HepG2 (cell line): Measurements from ENCODE around the gene SUPT4H1. TPM values are rescaled to one million over a fixed set of nuclear protein-coding genes. Genes with fewer than 3 reads are reported as not detected.

Experiments
- AGO2 ChIP-seq: fragments of 200-400 bp; formaldehyde crosslinking; optimal IDR thresholded peaks from 2 replicates; pipeline ENCODE3; 2017; ENCODE audit warnings: mild to moderate bottlenecking, low read depth, low read length, moderate library complexity
- ISL2 ChIP-seq: sonication (generic); formaldehyde crosslinking; IDR thresholded peaks from 2 replicates; pipeline ENCODE4 v1.5.0; 2020; ENCODE audit warnings: missing genetic modification reagents
- KDM6A ChIP-seq: IDR thresholded peaks from 2 replicates; pipeline ENCODE4 v1.6.1; 2016; ENCODE audit warnings: low read depth
- PAF1 ChIP-seq: IDR thresholded peaks from 2 replicates; pipeline ENCODE4 v1.6.1; 2016; ENCODE audit warnings: missing genetic modification reagents, missing compliant biosample characterization
- PCBP1 ChIP-seq: fragments of 200-400 bp; formaldehyde crosslinking; IDR thresholded peaks from 2 replicates; pipeline ENCODE4 v1.6.1; 2017; ENCODE audit warnings: mild to moderate bottlenecking, low read depth, low read length, borderline replicate concordance
- REXO4 ChIP-seq: sonication (generic); formaldehyde crosslinking; IDR thresholded peaks from 2 replicates; pipeline ENCODE4 v1.8.0; 2022; ENCODE audit warnings: missing genetic modification reagents, mild to moderate bottlenecking, borderline replicate concordance
- SRY ChIP-seq: sonication (generic); formaldehyde crosslinking; IDR thresholded peaks from 2 replicates; pipeline ENCODE4 v1.8.0; 2022; ENCODE audit warnings: mild to moderate bottlenecking, missing genetic modification reagents
- ZNF337 ChIP-seq: sonication (generic); formaldehyde crosslinking; IDR thresholded peaks from 2 replicates; pipeline ENCODE4 v1.5.1; 2020; ENCODE audit warnings: missing genetic modification reagents, low read depth, mild to moderate bottlenecking, borderline replicate concordance
- ZSCAN22 ChIP-seq: sonication (generic); formaldehyde crosslinking; IDR thresholded peaks from 2 replicates; pipeline ENCODE4 v1.4.0; 2020; ENCODE audit warnings: mild to moderate bottlenecking, missing genetic modification reagents
- polyA plus RNA-seq, 8 experiments: library from polyadenylated mRNA; depleted of rRNA in 3 of 8; stranded (reverse) in 7 of 8; unstranded in 1 of 8; fragments of >200 nt; fragmentation: Illumina TruSeq in 4 of 8; extraction: Trizol in 4 of 8; gene quantifications; 2 replicates each; pipeline versions ENCODE4 v1.2.1 to v1.2.3, GENCODE V29; 2011 to 2016; ENCODE audit warnings: low read depth in 4 of 8, missing spikeins in 1 of 8, mixed read lengths in 1 of 8; ENCODE audit not compliant: insufficient read depth in 1 of 8
- total RNA-seq, 5 experiments: library from RNA; depleted of rRNA; stranded (reverse); fragments of >200 nt; fragmentation: Illumina TruSeq; extraction: Trizol; gene quantifications; 2 replicates each; pipeline ENCODE4 v1.2.3, GENCODE V29; 2016; ENCODE audit warnings: low read depth in 1 of 5
- TF ChIP-seq, protein P1 (sequence below): sonication (generic); formaldehyde crosslinking; IDR thresholded peaks from 2 replicates; pipeline ENCODE4 v1.5.0; 2020; ENCODE audit warnings: mild to moderate bottlenecking, missing genetic modification reagents
- TF ChIP-seq, protein P2 (sequence below): sonication (generic); formaldehyde crosslinking; IDR thresholded peaks from 2 replicates; pipeline ENCODE4 v1.4.0; 2020; ENCODE audit warnings: missing genetic modification reagents
- TF ChIP-seq, protein P3 (sequence below): sonication (generic); formaldehyde crosslinking; IDR thresholded peaks from 2 replicates; pipeline ENCODE4 v1.5.1; 2020; ENCODE audit warnings: missing genetic modification reagents, mild to moderate bottlenecking, borderline replicate concordance
- TF ChIP-seq, protein P4 (sequence below), 2 experiments: fragments of 450-650 bp in 1 of 2; sonication (generic) in 1 of 2; formaldehyde crosslinking in 1 of 2; IDR thresholded peaks; 2 replicates each; pipeline versions ENCODE4 v1.6.1 to v1.8.0; 2016 to 2022; ENCODE audit warnings: antibody characterized with exemption in 1 of 2, mild to moderate bottlenecking in 1 of 2, missing genetic modification reagents in 1 of 2

SUPT4H1 gene
- total and polyA plus RNA-seq, 2 of the 13 experiments (the other 11 are each of a cell fraction or from before 2014, with no cell fraction given): 155 to 244 TPM

DNA sequence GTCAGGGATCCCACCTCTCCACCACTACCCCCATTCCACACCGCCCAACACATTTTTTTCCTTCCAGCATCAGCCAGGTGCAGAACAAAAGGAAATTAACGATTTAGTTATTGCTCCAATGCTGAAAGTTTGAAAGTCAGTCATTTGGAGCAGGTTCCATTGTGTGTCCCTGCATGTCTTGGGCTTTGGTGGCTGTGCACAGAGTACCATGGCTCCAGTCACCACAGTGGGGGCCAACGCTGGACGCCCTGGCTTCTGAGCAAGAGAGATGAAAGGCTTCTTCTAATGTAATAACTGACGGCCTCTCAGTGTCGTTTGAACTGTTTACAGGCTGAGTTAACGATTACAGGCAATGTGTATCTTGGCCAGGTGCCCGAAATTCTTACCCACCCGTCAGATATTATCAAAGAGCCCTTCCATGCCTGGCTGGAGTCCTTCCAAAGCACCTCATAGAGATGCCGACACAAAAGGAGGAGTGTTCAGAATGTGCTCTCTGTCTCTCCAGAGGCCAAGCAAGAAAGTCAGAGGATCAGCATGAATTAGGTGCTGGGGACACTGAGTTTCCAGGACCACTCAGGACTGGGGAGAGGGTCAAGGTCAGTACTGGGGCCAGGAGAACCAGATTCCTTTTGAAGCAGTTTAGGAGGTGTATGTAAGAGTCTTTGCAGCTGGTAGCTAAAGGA is 39.4 kb upstream of the SUPT4H1 start (continued):
- TF ChIP-seq, protein P1, sequence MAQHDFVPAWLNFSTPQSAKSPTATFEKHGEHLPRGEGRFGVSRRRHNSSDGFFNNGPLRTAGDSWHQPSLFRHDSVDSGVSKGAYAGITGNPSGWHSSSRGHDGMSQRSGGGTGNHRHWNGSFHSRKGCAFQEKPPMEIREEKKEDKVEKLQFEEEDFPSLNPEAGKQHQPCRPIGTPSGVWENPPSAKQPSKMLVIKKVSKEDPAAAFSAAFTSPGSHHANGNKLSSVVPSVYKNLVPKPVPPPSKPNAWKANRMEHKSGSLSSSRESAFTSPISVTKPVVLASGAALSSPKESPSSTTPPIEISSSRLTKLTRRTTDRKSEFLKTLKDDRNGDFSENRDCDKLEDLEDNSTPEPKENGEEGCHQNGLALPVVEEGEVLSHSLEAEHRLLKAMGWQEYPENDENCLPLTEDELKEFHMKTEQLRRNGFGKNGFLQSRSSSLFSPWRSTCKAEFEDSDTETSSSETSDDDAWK: no peak
- TF ChIP-seq PAF1 (0 out of 2 replicates have a peak, but pooled peaks have one; percentile 72), REXO4 (CRISPR knock-in tag) (no peak), AGO2 (no peak), ZNF337 (CRISPR knock-in tag) (peak; percentile 77), ISL2 (CRISPR knock-in tag) (peak; percentile 100), SRY (CRISPR knock-in tag) (peak; percentile 95; the same call in 1 of the 2 replicates), PCBP1 (no peak), ZSCAN22 (CRISPR knock-in tag) (peak; percentile 76; the same call in 1 of the 2 replicates), KDM6A (CRISPR knock-in tag) (peak; percentile 98)
- TF ChIP-seq, protein P2, sequence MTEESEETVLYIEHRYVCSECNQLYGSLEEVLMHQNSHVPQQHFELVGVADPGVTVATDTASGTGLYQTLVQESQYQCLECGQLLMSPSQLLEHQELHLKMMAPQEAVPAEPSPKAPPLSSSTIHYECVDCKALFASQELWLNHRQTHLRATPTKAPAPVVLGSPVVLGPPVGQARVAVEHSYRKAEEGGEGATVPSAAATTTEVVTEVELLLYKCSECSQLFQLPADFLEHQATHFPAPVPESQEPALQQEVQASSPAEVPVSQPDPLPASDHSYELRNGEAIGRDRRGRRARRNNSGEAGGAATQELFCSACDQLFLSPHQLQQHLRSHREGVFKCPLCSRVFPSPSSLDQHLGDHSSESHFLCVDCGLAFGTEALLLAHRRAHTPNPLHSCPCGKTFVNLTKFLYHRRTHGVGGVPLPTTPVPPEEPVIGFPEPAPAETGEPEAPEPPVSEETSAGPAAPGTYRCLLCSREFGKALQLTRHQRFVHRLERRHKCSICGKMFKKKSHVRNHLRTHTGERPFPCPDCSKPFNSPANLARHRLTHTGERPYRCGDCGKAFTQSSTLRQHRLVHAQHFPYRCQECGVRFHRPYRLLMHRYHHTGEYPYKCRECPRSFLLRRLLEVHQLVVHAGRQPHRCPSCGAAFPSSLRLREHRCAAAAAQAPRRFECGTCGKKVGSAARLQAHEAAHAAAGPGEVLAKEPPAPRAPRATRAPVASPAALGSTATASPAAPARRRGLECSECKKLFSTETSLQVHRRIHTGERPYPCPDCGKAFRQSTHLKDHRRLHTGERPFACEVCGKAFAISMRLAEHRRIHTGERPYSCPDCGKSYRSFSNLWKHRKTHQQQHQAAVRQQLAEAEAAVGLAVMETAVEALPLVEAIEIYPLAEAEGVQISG: peak; percentile 90
- TF ChIP-seq, protein P3, sequence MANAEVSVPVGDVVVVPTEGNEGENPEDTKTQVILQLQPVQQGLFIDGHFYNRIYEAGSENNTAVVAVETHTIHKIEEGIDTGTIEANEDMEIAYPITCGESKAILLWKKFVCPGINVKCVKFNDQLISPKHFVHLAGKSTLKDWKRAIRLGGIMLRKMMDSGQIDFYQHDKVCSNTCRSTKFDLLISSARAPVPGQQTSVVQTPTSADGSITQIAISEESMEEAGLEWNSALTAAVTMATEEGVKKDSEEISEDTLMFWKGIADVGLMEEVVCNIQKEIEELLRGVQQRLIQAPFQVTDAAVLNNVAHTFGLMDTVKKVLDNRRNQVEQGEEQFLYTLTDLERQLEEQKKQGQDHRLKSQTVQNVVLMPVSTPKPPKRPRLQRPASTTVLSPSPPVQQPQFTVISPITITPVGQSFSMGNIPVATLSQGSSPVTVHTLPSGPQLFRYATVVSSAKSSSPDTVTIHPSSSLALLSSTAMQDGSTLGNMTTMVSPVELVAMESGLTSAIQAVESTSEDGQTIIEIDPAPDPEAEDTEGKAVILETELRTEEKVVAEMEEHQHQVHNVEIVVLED (CRISPR knock-in tag): peak; percentile 81
- TF ChIP-seq, protein P4, sequence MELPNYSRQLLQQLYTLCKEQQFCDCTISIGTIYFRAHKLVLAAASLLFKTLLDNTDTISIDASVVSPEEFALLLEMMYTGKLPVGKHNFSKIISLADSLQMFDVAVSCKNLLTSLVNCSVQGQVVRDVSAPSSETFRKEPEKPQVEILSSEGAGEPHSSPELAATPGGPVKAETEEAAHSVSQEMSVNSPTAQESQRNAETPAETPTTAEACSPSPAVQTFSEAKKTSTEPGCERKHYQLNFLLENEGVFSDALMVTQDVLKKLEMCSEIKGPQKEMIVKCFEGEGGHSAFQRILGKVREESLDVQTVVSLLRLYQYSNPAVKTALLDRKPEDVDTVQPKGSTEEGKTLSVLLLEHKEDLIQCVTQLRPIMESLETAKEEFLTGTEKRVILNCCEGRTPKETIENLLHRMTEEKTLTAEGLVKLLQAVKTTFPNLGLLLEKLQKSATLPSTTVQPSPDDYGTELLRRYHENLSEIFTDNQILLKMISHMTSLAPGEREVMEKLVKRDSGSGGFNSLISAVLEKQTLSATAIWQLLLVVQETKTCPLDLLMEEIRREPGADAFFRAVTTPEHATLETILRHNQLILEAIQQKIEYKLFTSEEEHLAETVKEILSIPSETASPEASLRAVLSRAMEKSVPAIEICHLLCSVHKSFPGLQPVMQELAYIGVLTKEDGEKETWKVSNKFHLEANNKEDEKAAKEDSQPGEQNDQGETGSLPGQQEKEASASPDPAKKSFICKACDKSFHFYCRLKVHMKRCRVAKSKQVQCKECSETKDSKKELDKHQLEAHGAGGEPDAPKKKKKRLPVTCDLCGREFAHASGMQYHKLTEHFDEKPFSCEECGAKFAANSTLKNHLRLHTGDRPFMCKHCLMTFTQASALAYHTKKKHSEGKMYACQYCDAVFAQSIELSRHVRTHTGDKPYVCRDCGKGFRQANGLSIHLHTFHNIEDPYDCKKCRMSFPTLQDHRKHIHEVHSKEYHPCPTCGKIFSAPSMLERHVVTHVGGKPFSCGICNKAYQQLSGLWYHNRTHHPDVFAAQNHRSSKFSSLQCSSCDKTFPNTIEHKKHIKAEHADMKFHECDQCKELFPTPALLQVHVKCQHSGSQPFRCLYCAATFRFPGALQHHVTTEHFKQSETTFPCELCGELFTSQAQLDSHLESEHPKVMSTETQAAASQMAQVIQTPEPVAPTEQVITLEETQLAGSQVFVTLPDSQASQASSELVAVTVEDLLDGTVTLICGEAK (IDR thresholded peaks at IDR 0.05): no peak
- TF ChIP-seq, protein P4 (CRISPR knock-in tag; IDR thresholded peaks at IDR 0.05): no peak; the same call in 1 of the 2 replicates
